HTERT RPE-1 (cell line): ENCODE data around the gene PBX2.
"Not testable (repeated sequence)": the region's sequence is repeated elsewhere in the genome, so short reads cannot be mapped to it uniquely, and the experiment has no call there.

Experiments used
- in situ Hi-C: fragments of 300-500 bp; cut with MboI; formaldehyde crosslinking; loops from 4 replicates; pipeline ENCODE4 v1.14.3; 2020; ENCODE audit warnings: low sequenced_read_pairs

The PBX2 gene

DNA sequence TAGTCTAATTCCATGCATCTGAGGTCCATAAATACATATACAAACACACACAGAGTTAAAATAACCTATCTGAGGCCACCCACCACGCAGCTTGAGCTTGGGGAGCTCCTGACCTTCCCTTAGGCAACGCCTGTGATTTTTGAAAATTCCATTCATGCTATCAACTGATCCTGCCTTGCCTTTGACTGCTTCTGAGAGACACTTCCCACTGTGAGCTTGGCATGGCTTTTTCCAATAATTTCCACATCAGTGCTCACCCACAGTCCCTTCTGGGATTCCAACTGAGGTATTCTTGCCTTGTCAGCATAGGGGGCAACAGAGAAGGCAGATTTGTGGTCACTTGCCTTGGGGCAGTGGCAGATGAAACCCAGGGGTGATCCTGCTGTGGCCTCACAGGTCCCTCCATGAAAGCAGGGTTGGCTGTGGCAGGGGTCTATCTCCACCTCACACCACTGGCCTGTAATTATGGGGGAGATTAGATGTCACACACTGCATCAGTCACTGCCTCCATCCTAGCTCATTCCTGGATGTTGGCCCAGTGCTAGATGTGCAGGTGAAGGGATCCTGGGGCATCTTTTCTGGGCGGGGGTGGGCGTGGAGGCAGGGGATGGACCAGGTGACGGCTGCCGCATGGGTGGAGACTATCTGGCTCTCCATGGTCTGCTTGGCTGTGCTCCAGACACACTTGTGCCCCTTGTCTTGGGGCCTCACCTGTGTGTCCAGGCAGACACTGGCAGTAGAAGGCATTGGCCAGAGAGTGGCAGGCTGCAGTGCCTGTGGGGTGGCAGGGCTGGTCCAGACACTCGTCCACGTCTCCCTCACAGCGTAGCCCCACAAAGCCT, 13.6 kb upstream of the PBX2 start:
- in situ Hi-C loops = no loop called here

DNA sequence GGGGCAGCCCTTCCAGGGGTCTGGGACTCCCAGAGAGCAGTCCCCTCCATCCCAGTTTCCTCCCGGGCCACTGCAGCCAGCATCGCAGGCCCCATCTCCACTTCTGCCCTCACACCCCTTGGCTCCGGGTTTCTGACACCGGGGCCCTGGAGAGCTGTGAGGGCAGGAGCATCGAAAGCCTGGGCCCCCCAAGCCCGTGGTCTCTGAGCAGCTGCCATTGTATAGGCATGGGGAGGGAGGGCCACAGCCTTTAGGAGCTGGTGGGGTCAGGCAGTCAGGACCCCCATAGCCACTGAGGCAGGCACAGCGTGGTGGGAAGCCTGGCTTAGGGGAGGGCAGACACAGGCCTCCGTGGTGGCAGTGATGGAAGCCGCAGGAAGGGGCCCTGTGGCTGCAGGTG, 12.2 kb upstream of the PBX2 start:
- in situ Hi-C loops = no loop called here

DNA sequence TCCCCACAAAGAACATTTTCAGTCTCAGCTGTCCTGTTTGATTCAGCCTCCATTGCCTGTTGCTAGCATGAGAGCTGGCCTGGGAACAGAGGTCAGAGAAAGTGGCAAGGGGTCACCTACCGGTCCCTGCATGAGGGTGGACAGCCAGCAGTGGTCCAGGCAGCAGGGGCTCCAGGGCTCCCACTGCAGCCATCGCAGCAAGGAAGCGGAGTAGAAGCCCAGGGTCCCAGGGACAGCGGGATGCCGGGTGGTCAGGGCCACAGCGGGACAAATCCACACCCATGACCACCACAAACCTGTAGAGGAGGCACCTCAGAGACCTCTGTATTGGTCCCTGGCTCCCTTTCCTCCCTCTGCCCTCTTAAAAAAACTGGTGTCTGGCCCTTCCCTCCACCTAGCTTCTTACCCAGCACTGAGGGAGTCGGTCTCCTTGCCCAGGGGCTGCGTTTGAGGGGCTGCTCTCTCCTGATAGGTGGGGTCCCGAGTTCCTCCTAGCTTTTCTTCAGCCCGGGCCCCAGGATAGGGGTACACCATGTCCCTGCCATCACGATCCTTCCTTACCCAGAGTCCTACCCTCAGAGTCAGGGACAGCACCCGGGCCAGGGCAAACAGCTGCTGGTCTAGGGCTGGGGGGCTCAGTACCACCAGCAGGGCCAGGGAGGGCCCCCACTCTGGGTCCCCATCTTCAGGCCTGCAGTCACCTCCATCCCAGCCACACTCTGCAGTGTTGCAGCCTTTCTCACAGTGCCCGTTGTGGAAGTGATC, 10.9 kb upstream of the PBX2 start:
- in situ Hi-C loops = no loop called here

DNA sequence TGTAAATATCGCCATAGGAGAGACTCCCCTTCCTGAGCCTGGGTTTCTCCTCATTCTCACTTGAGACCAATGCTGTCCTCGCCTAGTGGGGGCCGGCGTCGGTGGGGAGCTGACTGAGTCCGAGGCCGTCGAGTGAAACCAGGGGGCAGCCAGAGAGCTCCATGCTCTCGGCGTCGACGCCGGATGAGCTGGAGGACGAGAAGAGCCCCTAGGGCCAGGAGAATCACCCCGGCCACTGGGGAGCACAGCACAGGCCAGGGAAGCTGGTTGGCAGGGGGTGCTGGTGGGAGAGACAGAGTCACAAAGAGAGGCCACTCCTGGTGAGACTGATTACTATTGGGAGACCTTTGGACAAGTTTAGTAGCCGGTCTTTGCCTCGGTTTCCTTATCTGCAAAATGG, 8.9 kb upstream of the PBX2 start:
- in situ Hi-C loops = no loop called here

DNA sequence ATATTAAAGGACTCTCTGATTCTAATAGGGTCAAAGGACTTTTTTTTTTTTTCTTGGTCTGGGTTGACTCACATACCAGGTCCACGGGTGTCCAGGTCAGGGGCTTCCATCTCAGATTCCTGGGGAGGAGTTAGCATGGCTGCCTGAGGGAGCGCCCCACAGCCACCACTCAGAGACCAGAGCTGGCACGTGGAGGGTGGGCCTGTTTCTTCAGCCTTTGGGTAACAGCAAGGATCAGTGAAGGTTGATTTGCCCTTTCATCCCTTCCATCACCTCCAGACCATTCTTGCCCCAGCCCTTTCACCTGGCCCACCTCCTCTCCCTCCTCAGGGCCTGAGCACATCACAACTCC, 8.3 kb upstream of the PBX2 start:
- in situ Hi-C loops = no loop called here

DNA sequence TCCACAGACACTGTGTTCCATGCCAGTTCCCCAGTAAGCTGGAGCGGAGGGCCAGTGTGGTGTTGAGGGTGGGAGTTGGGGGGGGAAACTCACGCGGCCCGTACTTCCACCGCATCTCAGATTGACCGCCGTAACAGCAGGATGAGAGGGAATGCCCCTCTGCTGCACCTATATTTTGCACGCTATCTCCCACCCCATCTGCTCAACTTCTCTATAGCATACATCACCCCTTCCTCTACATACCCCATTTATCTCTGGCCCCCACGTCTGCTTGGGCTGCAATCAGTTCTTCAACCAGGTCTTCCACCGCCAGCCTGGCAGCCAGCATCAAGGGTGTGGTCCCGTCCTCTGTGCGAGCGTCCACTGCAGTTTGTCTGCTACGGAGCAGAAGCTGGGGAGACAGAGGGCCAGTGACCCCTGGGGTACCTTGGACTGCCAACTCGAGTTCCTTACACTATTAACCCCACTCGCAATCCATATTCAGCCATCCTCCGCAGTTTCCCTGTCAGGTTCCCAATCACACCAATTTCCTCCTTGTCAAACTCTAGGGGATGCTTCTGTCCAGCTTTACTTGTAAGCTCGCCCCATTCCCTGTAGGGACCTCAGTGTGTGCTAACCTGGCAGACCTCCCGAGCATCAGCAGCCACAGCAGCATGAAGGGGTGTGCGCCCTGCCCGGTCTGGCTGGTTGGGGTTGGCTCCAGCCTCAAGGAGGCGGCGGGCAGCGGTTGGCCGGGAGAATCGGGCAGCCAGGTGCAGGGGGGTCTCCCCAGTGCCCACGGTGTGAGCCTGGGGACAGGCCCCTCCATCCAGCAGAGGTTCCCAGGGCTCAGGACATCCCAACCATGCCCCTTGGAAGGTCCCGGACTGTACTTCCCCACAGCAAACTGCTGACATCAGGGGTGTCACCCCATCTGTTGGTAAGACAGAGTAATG, 6.9 kb upstream of the PBX2 start:
- in situ Hi-C loops = no loop called here

DNA sequence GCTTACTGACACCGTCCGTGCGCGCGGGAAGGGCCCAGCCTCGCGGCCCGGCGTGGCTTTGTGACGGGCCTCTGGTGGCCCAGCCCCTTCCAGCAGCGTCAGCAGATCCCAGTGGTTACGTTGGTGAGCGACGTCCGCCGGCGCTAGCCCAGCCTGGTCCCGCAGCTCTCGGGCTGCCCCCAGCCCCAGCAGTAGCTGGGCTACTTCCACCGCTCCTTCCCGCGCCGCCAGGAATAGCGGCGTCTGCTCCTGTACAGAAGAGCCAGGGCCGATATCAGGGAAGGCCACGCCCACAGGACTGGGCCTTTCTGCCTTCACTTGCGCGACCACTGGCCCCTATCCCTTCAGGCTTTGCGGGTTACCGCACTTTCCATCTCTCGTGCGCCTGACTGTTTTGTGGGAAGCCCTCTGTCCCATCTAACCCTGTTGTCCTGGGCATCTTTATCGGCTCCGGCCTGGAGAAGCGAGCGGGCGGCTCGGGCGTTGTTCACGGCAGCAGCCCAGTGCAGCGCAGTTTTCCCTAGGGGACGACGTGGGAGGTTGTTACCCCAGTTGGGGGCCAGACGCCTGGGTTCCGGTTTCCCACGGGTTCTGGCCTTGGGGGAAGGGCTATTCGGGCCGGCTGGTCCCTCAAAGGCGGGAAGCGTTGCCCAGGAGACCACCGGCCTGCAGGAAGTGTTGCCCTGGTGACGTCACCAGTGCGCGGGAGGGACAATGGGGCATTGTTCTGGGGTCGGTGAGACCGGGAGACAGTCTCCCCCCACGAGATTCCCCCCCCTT, 6.1 kb upstream of the PBX2 start:
- in situ Hi-C loops = no loop called here

DNA sequence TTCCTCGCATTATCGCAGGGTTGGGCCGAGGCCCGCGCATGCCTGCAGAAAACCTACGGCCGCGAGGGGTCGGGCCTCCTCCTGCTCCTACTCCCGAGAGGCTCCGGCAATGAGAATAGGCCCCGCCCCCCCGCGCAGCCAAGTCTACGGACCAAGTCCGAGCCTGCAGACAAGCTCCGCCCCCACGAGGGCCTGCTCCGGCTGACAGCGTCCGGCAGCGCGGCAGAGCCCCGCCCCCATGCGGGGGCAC, 5.6 kb upstream of the PBX2 start:
- in situ Hi-C loops = no loop called here

DNA sequence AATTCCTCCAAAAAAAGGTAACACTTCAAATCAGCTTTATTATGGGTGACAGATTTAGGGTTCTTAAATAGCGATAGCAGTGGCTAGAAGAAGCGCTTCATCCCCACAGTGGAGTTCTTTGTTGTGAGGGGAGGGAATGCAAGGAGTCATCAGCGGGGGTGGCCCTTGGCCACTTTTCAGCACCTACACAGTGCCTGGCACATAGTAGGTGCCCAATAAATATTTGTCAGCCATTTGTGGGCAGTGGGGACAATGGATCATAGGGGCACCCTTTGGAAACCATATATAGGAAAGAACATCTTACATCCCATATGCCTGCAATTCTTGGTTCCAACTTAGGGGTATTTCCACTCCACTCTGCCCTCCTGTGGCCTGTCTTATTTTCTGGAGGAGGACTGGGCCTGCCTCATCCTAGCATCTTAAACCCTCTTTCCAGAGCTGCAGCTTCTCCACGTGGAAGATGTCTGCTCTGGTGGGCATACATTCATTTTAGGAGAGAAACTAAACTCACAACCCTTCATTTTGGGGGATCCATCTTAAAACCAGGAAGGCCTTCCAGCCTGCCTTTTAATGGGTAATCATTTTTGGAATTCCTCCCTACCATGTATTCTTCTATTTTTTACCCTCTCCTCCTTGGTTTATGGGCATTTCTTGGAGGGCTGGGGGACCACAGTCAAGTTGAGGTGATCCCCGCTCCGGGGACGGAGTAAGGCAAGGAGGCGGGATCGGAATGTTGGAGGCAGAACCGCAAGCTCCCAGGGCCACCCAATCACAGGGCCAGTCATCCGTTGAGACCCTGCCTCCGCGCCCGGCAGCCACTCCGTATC, 5.0 kb upstream of the PBX2 start:
- in situ Hi-C loops = no loop called here

DNA sequence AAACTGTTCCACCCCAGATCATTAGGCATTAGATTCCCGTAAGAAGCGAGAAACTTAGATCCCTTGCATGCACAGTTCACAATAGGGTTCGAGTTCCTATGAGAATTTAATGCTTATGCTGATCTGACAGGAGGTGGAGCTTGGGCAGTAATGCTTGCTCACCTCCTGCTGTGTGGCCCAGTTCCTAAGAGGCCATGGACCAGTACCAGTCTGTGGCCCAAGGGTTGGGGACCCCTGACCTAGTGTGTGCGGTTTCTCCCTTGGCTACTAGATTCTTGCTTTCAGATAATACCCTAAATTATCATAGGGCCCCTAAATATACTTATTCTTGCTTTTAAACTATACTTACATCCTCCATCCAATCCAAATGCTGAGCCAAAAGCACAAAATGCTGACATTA, 4.4 kb upstream of the PBX2 start:
- in situ Hi-C loops = no loop called here

DNA sequence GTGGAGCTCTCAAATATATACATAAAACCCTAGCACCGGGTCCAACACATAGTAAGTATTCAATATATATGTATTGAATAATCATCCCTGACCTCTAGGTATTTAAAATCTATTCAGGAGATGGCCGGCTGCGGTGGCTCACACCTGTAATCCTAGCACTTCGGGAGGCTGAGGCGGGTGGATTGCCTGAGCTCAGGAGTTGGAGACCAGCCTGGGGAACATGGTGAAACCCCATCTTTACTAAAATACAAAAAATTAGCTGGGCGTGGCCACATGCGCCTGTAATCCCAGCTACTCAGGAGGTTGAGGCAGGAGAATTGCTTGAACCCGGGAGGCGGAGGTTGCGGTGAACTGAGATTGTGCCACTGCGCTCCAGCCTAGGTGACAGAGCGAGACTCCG, 3.1 kb upstream of the PBX2 start:
- in situ Hi-C loops = not testable (repeated sequence)

DNA sequence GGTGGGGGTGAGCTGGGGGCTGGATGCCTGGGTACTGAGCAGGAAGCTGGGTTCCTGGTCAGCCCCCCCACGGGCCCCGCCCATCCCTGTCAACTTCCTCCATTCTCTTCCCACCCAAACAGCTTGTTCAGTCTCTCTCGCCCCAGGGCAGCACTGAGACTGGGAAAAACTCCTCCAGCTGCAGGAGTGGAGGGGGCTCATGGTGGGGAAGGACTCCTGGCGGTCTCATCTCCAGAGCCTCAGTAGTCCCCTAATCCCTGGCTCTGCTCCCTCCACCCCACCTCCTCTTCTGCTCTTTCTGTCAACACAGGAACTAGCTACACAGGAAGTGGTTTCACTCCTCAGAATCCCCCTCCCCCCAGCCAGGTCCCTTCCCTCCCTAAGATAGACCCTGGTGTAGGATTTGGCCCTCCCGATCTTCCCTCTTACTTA, 2.6 kb upstream of the PBX2 start, which contains the start of gene GPSM3:
Gene GPSM3, minus strand, starts transcription at position 36 of the 432 bp plus-strand sequence. CDS start 130 bp downstream, outside the sequence.
- in situ Hi-C loops = no loop called here

DNA sequence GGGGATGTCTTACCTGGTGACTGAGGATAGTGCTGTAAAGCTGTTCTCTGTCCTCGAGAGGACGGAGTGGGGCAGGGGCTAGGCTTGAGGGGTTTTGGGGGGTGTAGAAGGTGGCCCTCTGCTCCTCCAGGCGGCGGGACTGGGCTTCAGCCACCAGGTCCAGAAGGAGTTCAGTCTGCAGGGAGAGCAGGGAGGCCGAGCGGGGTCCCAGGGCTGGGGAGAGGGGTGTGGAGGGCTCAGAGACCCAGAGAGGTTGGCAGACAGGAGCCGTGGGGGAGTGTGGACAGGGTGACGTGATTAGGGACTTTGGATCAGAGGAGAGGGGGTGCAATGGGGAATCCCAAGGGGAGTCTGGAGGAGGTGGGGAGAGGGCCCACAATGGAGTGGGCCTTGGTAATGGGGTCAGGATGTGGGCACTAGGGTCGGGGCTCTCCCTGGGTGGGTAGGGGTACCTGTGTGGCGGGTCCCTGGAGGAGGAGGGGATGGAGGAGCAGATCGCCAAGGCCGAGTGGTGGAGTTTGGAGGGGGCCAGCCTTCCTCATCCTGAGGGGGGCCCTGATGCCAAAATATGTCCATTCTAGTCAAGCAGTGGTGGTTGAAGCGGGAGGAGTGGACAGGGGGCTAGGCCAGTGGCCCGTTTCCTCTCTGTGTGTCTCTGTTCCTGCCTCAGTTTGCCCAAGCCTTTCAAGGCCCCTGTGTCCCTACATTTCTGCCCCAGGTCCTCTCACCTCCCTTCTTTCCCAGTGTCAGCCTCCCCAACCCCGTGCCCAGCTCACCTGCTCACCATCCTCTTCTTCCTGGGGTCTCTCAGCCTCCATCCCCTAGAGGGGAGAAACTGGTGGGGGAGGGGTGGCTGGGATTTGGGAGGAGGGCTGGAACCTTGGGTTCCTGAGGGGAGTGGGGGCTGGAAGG, 1.9 kb upstream of the PBX2 start:
- in situ Hi-C loops = no loop called here

DNA sequence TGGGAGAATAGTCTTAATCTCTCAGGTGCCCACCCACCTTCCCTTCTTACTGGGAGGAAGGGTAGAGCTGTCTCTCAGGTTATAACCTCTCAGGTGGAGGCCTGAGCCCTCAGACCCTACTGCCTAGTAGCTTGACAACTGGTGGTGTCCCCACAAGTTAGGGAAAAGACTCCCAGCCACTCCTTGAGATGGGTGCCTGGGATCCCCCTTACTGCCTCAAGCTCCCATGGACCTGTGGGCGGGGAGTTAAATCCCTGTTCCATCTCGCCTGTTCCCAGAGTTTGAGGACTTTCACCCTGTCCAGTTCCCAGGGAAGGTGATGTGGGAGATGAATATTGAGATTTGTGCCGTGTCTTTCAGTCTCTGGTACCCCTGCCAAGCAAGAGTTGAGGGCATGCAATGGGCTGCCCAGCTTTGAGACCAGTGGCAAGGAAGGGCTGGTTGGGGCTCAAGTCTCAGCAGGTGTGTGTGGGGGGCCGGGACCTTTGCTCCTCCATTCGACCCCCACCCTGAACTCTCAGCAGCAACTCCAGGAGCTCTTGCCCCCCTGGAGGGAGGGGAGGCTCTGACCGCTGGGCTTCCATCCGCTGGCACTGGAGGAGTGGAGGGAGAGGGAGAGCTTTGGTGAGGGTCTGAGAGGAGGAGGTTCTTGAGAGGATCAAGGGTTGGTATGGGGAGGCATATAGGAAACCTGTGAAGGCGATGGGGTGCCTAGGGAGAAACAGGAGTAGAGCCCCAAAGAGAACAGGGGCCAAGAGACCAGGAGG, 1.1 kb upstream of the PBX2 start:
- in situ Hi-C loops = no loop called here

DNA sequence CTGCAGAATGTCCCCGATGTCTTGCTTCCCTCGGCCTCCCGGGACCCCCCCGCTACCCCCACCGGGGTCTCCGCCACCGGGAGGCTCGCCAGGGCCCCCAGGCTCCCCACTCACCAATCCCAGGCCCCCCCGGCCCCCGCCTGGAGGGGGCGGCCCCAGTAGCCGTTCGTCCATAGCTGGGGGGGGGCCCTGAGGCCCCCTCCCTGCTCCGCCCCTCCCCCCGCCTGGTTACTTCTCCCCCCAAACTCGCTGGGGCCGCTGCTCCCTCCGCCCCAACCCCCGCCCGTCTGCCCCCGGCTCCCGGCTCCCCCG, 304 bp downstream of the PBX2 start:
- in situ Hi-C loops = no loop called here

DNA sequence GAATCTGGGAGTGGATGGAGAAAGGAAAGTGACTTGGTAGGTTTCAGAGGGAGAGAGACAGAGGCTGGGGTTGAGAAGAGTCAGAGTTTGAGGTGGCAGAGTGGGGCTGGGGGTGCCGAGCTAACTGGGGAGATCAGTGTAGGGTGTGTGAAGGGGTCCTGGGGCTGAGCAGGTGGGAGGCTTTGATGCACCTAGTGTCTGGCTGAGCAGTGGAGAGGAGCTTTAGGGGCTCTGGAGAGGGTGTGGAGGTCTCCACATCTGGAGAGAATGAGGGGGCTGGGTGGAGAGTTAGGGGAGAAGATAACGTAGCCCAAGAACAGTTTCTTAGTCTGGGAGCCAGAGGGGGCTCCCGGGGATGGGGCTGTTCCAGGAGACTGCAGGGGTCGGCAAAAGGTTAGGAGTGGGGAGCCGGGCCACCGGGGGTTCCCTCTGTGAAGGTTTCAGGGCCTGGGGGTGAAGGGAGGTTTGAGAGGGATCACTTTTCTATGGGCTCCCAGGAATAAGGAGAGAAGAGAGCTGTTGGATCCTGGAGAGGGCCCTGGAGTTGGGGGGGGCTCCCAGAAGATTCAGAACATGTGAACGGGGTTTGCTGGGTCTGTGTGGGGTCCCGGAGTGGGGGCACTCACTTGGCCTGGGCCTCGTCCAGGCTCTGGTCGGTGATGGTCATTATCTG, 797 bp downstream of the PBX2 start:
- in situ Hi-C loops = no loop called here

DNA sequence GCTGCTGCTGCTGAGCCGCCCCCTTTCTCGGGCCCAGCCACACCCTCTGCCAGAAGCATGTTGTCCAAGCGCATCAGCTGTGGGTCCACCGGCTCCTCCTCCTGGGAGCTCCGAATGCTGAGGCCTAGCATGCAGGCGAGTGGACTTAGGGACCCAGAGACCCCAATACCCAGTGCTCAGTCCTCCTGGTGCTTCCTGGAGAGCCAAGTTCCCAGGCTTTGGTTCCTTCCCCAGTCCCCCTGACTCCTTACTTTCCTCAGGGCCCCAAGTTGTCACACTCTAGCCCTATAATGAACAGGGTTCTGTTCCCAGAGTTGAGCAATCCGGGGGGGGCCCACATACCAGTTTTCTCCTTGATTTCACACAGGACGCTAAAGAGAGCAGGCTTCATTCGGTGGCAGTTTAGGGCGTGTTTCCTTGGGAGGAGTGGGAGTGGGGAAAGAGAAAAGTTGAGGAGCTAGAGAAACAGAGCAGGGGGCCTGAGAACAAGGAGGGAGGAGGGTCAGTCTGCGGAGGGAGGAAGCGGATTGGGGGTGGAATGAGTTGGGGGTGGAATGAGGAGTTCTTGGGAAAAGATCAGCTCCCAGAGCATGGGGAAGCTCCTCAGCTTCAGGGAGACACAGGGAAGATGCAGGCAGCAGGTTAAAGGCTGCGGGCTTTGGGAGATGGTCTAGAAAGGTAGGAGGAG, 1.5 kb downstream of the PBX2 start:
- in situ Hi-C loops = no loop called here
